ENCODE data around the gene NOL12.

Gene NOL12

GRCh38 chr22:37708580-37709444 is 22.7 kb downstream of the NOL12 start:
- H3K4me3 ChIP-seq (ENCODE audit: control insufficient read depth, low read depth, low read length): no peak overlapping the region
- TF ChIP-seq CTCF (conservative IDR thresholded peaks at IDR 0.05; ENCODE audit: control insufficient read depth, insufficient read depth, low read depth, low read length): no peak
- no peak for DNase-seq (ENCODE audit: low read depth)

GRCh38 chr22:37709445-37709765 is 23.3 kb downstream of the NOL12 start:
- no peak for DNase-seq (ENCODE audit: low read depth)
- no peak overlapping the region for H3K4me3 ChIP-seq (ENCODE audit: control insufficient read depth, low read depth, low read length)
- no peak for TF ChIP-seq CTCF (conservative IDR thresholded peaks at IDR 0.05; ENCODE audit: control insufficient read depth, insufficient read depth, low read depth, low read length)

- no peak overlapping the region for H3K4me3 ChIP-seq (ENCODE audit: control insufficient read depth, low read depth, low read length)
- no peak for DNase-seq (ENCODE audit: low read depth)
- no peak for TF ChIP-seq CTCF (conservative IDR thresholded peaks at IDR 0.05; ENCODE audit: control insufficient read depth, insufficient read depth, low read depth, low read length)
Observed at GRCh38 chr22:37710675-37711074, 24.5 kb downstream of the NOL12 start.

GRCh38 chr22:37711490-37711889 is 25.3 kb downstream of the NOL12 start:
- no peak for DNase-seq (ENCODE audit: low read depth)
- TF ChIP-seq CTCF (conservative IDR thresholded peaks at IDR 0.05; ENCODE audit: control insufficient read depth, insufficient read depth, low read depth, low read length): no peak
- no peak overlapping the region for H3K4me3 ChIP-seq (ENCODE audit: control insufficient read depth, low read depth, low read length)

GRCh38 chr22:37713761-37714160 is 27.6 kb downstream of the NOL12 start:
- no peak for DNase-seq (ENCODE audit: low read depth)
- no peak overlapping the region for H3K4me3 ChIP-seq (ENCODE audit: control insufficient read depth, low read depth, low read length)
- no peak for TF ChIP-seq CTCF (conservative IDR thresholded peaks at IDR 0.05; ENCODE audit: control insufficient read depth, insufficient read depth, low read depth, low read length)

- TF ChIP-seq CTCF (conservative IDR thresholded peaks at IDR 0.05; ENCODE audit: control insufficient read depth, insufficient read depth, low read depth, low read length): no peak
- H3K4me3 ChIP-seq (ENCODE audit: control insufficient read depth, low read depth, low read length): no peak overlapping the region
- no peak for DNase-seq (ENCODE audit: low read depth)
Observed at GRCh38 chr22:37714634-37715033, 28.5 kb downstream of the NOL12 start.

Data from fibroblast of mammary gland (primary cell).